ENCODE measurements around the gene TESPA1.
A peak's percentile ranks its signal among the peaks of the same experiment; 100 is the strongest.
"Not testable (repeated sequence)": the region's sequence is repeated elsewhere in the genome, so short reads cannot be mapped to it uniquely, and the experiment has no call there.

The TESPA1 gene

GRCh38 chr12:54993181-54993835 is 8.7 kb upstream of the TESPA1 start:
- Mint-ChIP-seq H3K4me1 (ENCODE audit: low read depth in 2 of 2) (peaks cover 19 to 20% of the 10 kb centered on the region in 2 donors), H3K27me3 (peaks cover 5 to 10% of the 10 kb centered on the region in 2 donors), H3K4me3 (no peak overlapping the region), H3K9me3 (no peaks in the 10 kb centered on the region), H3K36me3 (ENCODE audit: insufficient read depth) (no peaks in the 10 kb centered on the region), H3K27ac (no peak overlapping the region)
- DNase-seq (peak; percentile 48 to 63 (median 52)), ATAC-seq (replicated peaks) (peak; percentile 87)

- Mint-ChIP-seq H3K9me3 (no peaks in the 10 kb centered on the region), H3K4me1 (ENCODE audit: low read depth in 2 of 2) (peaks cover 19 to 23% of the 10 kb centered on the region in 2 donors), H3K4me3 (peak overlapping the region; percentile 77 to 80), H3K36me3 (ENCODE audit: insufficient read depth) (peaks cover 3% of the 10 kb centered on the region), H3K27ac (peak overlapping the region; percentile 91 to 92), H3K27me3 (peaks cover 5 to 10% of the 10 kb centered on the region in 2 donors)
- DNase-seq, result no peak
- no peak for ATAC-seq (replicated peaks)
These were observed 7.4 kb upstream of the TESPA1 start for GRCh38 chr12:54991991-54992375.

GRCh38 chr12:54991161-54991990 is 6.8 kb upstream of the TESPA1 start:
- peaks cover 3% of the 10 kb centered on the region for H3K36me3 Mint-ChIP-seq (ENCODE audit: insufficient read depth)
- peaks cover 19 to 23% of the 10 kb centered on the region in 2 donors for H3K4me1 Mint-ChIP-seq (ENCODE audit: low read depth in 2 of 2)
- H3K4me3 Mint-ChIP-seq, result peak overlapping the region; percentile 77 to 80
- no peaks in the 10 kb centered on the region for H3K9me3 Mint-ChIP-seq
- peaks cover 4 to 5% of the 10 kb centered on the region in 2 donors for H3K27me3 Mint-ChIP-seq
- peak overlapping the region; percentile 91 to 92 for H3K27ac Mint-ChIP-seq
- ATAC-seq (replicated peaks) (peak; percentile 51), DNase-seq (peak in 1 of 3 experiments; percentile 4)

GRCh38 chr12:54989829-54990228 is 5.3 kb upstream of the TESPA1 start:
- DNase-seq, result no peak
- H3K9me3 Mint-ChIP-seq, result no peaks in the 10 kb centered on the region
- peaks cover 28 to 33% of the 10 kb centered on the region in 2 donors for H3K4me1 Mint-ChIP-seq (ENCODE audit: low read depth in 2 of 2)
- H3K4me3 Mint-ChIP-seq, result peak overlapping the region; percentile 3 to 77
- no peak for ATAC-seq (replicated peaks)
- no peaks in the 10 kb centered on the region for H3K27me3 Mint-ChIP-seq
- peak overlapping the region; percentile 91 to 92 for H3K27ac Mint-ChIP-seq
- peaks cover 9% of the 10 kb centered on the region for H3K36me3 Mint-ChIP-seq (ENCODE audit: insufficient read depth)

GRCh38 chr12:54988402-54989054 is 4.0 kb upstream of the TESPA1 start:
- Mint-ChIP-seq H3K27ac (peak overlapping the region; percentile 2 to 71), H3K4me3 (no peak overlapping the region), H3K36me3 (ENCODE audit: insufficient read depth) (peaks cover 14% of the 10 kb centered on the region), H3K27me3 (no peaks in the 10 kb centered on the region), H3K9me3 (no peaks in the 10 kb centered on the region), H3K4me1 (ENCODE audit: low read depth in 2 of 2) (peaks cover 41 to 46% of the 10 kb centered on the region in 2 donors)
- DNase-seq (no peak), ATAC-seq (replicated peaks) (no peak)

GRCh38 chr12:54987611-54988231 is 3.2 kb upstream of the TESPA1 start:
- ATAC-seq (replicated peaks) (no peak), DNase-seq (no peak)
- H3K27me3 Mint-ChIP-seq, result no peaks in the 10 kb centered on the region
- no peaks in the 10 kb centered on the region for H3K9me3 Mint-ChIP-seq
- no peak overlapping the region for H3K4me3 Mint-ChIP-seq
- peaks cover 14% of the 10 kb centered on the region for H3K36me3 Mint-ChIP-seq (ENCODE audit: insufficient read depth)
- H3K4me1 Mint-ChIP-seq (ENCODE audit: low read depth in 2 of 2), result peaks cover 46 to 50% of the 10 kb centered on the region in 2 donors
- no peak overlapping the region for H3K27ac Mint-ChIP-seq

GRCh38 chr12:54986773-54987172 is 2.2 kb upstream of the TESPA1 start:
- not testable (repeated sequence) for H3K4me3 Mint-ChIP-seq; DNase-seq; H3K27me3 Mint-ChIP-seq; ATAC-seq (replicated peaks); H3K9me3 Mint-ChIP-seq
- Mint-ChIP-seq H3K27ac (peak overlapping the region in 1 of 2 donors; percentile 72), H3K36me3 (ENCODE audit: insufficient read depth) (peaks cover 15% of the 10 kb centered on the region), H3K4me1 (ENCODE audit: low read depth in 2 of 2) (peaks cover 55 to 60% of the 10 kb centered on the region in 2 donors)

- H3K36me3 Mint-ChIP-seq (ENCODE audit: insufficient read depth), result peaks cover 22% of the 10 kb centered on the region
These were observed 943 bp downstream of the TESPA1 start for GRCh38 chr12:54983536-54984101.

GRCh38 chr12:54981796-54982195 is 2.8 kb downstream of the TESPA1 start:
- no peak for ATAC-seq (replicated peaks)
- H3K4me1 Mint-ChIP-seq (ENCODE audit: low read depth in 2 of 2), result peaks cover 67 to 87% of the 10 kb centered on the region in 2 donors
- no peaks in the 10 kb centered on the region for H3K27me3 Mint-ChIP-seq
- H3K27ac Mint-ChIP-seq, result peak overlapping the region; percentile 95 to 98
- H3K9me3 Mint-ChIP-seq, result no peaks in the 10 kb centered on the region
- no peak for DNase-seq
- H3K4me3 Mint-ChIP-seq, result peak overlapping the region; percentile 81 to 82
- peaks cover 24% of the 10 kb centered on the region for H3K36me3 Mint-ChIP-seq (ENCODE audit: insufficient read depth)

More at GRCh38 chr12:54983536-54984101, 943 bp downstream of the TESPA1 start:
- H3K9me3 Mint-ChIP-seq, result no peaks in the 10 kb centered on the region
- peaks cover 58 to 71% of the 10 kb centered on the region in 2 donors for H3K4me1 Mint-ChIP-seq (ENCODE audit: low read depth in 2 of 2)
- no peak for DNase-seq
- H3K27me3 Mint-ChIP-seq, result no peaks in the 10 kb centered on the region
- ATAC-seq (replicated peaks), result no peak
- peak overlapping the region; percentile 81 to 82 for H3K4me3 Mint-ChIP-seq
- H3K27ac Mint-ChIP-seq, result peak overlapping the region; percentile 95 to 98

GRCh38 chr12:54980341-54980740 is 4.2 kb downstream of the TESPA1 start:
- Mint-ChIP-seq H3K27ac (peak overlapping the region; percentile 79 to 89), H3K4me1 (ENCODE audit: low read depth in 2 of 2) (peaks cover 73 to 91% of the 10 kb centered on the region in 2 donors), H3K36me3 (ENCODE audit: insufficient read depth) (peaks cover 24% of the 10 kb centered on the region), H3K27me3 (no peaks in the 10 kb centered on the region), H3K4me3 (peak overlapping the region; percentile 66 to 81), H3K9me3 (no peaks in the 10 kb centered on the region)
- no peak for DNase-seq
- no peak for ATAC-seq (replicated peaks)

- peaks cover 29% of the 10 kb centered on the region for H3K36me3 Mint-ChIP-seq (ENCODE audit: insufficient read depth)
- peak overlapping the region in 1 of 2 donors; percentile 73 for H3K27ac Mint-ChIP-seq
- peak overlapping the region; percentile 4 to 81 for H3K4me3 Mint-ChIP-seq
- peaks cover 55 to 90% of the 10 kb centered on the region in 2 donors for H3K4me1 Mint-ChIP-seq (ENCODE audit: low read depth in 2 of 2)
- no peaks in the 10 kb centered on the region for H3K9me3 Mint-ChIP-seq
- no peaks in the 10 kb centered on the region for H3K27me3 Mint-ChIP-seq
- DNase-seq (no peak), ATAC-seq (replicated peaks) (peak; percentile 54)
These were observed 6.7 kb downstream of the TESPA1 start for GRCh38 chr12:54977857-54978256.

- ATAC-seq (replicated peaks), result no peak
- no peak for DNase-seq
- no peaks in the 10 kb centered on the region for H3K9me3 Mint-ChIP-seq
- H3K36me3 Mint-ChIP-seq (ENCODE audit: insufficient read depth), result peaks cover 36% of the 10 kb centered on the region
- peak overlapping the region in 1 of 2 donors; percentile 20 for H3K4me3 Mint-ChIP-seq
- peaks cover 48 to 83% of the 10 kb centered on the region in 2 donors for H3K4me1 Mint-ChIP-seq (ENCODE audit: low read depth in 2 of 2)
- peak overlapping the region; percentile 11 to 73 for H3K27ac Mint-ChIP-seq
- H3K27me3 Mint-ChIP-seq, result no peaks in the 10 kb centered on the region
These were observed 7.4 kb downstream of the TESPA1 start for GRCh38 chr12:54977155-54977554.

Measured in effector memory CD8-positive, alpha-beta T cell (primary cell).